SK-N-DZ (cell line): ENCODE results near the gene TBL1XR1.
A peak's percentile ranks its signal among the peaks of the same experiment; 100 is the strongest.
"Not testable (repeated sequence)": the region's sequence is repeated elsewhere in the genome, so short reads cannot be mapped to it uniquely, and the experiment has no call there.

Experiments
- DNase-seq: peaks from one replicate; pipeline ENCODE4 v3.0.0-alpha.2; 2015; ENCODE audit warnings: low spot score

TBL1XR1 gene

DNA sequence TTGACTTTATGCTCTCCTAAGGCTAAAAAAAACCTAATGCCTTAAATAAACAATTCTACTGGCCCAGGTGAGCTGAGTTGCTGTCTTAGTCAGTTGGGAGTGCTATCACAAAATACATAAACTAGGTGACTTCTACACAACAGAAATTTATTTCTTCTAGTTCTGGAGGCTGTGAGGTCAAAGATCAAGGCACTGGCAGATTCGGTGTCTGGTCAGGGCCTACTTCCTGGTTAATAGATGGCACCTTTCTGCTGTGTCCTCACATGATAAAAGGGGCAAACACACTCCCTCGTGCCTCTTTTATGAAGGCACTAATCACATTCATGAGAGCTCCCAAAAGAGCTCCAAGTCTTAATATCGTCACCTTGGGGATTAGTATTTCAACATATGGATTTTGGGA, 11.5 kb upstream of the TBL1XR1 start:
- no peak for DNase-seq

DNA sequence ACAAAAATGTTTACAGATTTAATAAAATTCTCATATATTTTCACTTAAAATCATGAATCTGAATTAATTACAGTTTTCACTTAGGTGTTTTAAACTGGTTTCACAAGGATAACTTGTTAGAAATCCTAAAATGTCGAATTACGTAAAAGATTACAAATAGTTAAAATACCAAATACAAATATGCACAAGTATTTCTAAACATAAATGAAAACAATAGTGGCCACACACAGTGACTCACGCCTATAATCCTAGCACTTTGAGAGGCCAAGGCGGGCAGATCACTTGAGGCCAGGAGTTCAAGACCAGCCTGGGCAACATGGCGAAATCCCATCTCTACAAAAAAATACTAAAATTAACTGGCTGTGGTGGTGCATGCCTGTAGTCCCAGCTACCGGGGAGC, 10.9 kb upstream of the TBL1XR1 start:
- no peak for DNase-seq

DNA sequence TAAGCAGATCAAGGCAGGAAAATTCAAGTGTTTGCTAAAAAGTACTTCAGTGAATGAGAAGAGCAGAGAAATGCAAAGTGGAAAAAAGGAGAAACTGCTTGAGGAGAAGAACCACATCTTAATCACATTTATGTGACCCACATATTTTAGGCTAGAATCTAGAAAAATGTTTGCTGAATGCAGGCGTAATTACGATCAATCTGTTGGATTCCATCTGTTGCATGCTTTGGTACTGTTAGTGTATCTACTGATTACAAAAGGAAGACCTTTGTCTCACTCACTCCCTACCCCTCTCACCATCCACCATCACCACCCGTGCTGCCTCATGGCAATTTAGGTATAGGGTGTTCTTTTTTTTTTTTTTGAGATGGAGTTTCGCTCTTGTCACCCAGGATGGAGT, 9.7 kb upstream of the TBL1XR1 start:
- no peak for DNase-seq

DNA sequence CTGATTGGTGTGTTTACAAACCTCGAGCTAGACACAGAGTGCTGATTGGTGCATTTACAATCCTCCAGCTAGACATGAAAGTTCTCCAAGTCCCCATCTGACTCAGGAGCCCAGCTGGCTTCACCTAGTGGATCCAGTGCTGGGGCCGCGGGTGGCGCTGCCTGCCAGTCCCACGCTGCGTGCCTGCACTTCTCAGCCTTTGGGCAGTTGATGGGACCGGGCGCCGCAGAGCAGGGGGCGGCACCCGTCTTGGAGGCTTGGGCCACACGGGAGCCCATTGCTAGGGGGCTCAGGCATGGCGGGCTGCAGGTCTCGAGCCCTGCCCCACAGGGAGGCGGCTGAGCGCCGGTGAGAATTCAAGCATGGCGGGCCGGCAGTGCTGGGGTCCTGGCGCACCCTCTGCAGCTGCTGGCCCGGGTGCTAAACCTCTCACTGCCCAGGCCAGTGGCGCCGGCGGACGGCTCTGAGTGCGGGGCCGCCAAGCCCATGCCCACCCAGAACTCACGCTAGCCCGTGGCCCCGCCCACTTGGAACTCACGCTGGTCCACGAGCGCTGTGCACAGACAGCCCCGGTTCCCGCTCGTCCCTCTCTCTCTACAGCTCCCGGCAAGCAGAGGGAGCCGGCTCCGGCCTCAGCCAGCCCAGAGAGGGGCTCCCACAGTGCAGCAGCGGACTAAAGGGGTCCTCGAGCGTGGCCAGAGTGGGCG, 6.6 kb upstream of the TBL1XR1 start:
- DNase-seq = no peak

DNA sequence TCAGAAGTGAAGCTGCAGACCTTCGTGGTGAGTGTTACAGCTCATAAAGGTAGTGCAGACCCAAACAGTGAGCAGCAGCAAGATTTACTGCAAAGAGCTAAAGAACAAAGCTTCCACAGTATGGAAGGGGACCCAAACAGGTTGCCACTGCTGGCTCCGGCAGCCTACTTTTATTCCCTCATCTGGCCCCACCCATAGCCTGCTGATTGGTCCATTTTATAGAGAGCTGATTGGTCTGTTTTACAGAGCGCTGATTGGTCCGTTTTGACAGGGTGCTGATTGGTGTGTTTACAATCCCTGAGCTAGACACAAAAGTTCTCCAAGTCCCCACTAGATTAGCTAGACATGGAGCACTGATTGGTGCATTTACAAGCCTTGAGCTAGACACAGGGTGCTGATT, 5.7 kb upstream of the TBL1XR1 start:
- not testable (repeated sequence) for DNase-seq

DNA sequence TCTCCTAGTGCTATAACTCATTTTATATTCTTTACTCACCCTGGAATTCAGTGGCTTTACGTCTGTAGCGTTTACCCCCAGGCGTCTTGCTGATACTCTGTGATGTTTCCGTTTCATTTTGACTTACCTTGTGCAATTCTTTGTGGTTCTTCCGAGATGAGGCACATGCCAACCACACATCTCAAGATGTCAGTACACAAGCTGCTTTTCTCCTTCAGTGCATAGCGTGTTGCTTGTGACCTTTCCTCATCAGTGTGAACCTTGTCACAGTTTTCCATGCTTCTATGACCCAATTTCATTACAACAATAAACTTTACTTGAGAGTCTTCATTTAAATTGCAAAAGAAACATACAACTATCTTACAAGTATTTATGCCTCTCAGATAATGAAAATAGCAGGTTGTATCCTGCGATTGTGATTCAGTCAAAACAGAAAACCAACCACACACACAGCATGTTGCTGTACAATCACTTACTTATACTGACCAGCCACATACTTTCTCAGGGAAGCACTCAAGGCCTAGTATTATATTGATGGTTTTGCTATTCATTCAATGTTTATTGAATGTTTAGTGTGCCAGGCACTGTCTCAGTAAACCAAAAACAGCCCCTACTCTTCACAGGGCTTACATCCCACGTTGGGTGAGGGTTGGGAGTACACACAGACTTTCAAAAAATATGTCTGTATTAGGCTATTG, 4.6 kb upstream of the TBL1XR1 start:
- DNase-seq = no peak

DNA sequence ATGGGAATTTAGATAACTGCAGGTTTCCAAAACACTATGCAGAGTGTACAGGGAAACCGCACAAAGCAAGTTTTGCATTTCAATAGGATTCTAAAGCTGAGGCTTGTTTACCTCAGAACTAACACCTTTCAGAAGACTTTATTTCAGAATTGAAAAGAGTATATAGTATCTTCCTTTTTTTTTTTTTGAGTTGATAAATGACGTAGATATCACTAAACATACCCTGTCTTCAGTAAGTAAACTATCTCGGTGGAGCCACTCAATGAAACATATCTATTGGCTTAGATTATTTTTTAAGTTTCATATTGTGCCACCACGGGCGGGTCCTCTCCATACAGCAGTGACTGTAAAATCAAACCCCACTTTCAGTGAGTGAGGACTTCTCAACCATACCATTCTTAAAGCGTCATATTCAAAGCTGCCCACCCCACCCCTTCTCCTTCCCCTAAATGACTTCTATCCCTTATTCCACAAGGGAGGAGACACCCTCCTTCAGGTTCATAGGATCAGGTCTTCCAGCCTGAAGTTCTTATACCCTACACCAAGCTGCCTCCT, 2.0 kb upstream of the TBL1XR1 start:
- no peak for DNase-seq

DNA sequence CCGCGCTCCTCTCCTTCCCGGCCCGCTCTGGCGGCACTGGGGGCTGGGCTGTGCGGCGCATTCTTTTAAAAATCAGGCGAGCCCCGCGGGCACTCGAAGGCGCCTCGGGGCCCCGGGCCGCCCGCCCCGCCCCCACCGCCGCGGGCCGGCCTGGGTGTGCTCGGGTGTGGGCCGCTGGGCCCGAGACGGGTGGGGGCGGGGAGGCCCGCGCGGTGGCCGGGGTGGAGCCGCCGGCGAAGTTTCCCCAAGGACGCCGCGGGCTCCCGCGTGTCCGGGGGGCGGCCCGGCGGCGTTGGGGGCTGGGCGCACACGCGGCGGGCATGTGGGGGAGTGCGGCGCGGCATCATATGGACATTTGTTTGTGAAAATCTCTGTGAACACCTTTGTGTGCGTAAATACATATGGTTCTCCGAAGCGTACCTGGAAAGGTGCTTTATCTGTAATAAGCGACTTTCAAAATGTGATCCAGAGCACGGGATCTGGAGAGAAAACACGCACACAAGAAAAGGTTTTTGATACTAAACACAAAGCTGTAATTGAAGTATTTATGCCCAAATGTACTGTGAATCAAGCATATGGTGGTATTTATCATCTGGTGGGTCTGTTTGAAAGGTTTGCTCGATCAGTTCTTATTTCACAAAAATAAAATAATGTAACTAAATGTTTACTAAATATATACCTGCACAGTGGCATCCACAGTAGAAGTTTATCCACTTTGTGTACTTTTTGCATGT, 612 bp upstream of the TBL1XR1 start:
- DNase-seq = no peak

DNA sequence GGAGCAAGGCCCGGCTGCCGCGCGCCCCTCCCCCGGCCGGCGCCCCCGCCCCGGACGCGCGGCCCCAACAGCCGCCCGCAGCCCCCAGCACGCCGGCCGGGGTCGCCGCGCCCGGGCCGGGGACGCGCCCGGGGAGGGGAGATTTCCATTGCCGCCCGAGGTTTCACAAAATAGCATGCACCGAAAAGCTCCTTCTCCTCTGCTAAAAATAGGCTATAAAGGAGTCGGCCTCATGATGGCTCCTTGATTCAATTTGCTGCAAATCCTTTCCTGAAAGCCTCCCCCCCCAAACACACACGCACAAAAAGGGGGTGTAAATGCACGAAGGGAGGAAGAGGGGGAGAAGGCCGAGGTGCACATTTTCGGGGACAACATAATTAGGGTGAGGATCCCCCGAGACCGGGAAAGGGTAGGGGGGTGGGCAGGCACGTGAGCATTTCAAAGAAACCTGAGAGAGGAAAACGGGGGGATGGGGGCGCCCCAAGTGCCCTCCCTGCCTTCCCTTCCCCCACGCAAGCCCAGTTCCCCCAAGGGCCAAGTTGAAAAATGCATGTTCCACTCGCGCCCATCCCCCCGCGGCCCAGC, 734 bp downstream of the TBL1XR1 start:
- peak; percentile 48 for DNase-seq

DNA sequence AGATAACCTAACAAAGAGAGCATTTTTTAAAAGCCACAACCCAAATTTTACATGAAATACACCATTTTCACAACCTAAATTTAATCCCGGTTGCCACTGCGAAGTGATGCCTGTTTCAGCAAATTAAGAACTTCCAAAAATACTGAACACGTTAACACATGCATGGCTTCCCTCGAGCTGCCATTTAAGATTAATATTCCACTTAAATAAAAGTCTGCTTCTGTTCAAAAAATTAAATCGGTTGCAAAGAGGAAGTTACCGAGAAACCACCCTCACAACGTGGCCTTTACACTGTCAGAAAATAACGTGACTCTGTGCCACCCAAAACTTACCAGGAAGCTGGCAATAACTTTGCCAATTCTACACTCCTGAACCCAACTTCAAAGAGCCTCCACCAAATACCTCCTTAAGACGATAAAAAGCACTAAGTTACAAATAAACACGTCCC, 1.2 kb downstream of the TBL1XR1 start:
- no peak for DNase-seq

DNA sequence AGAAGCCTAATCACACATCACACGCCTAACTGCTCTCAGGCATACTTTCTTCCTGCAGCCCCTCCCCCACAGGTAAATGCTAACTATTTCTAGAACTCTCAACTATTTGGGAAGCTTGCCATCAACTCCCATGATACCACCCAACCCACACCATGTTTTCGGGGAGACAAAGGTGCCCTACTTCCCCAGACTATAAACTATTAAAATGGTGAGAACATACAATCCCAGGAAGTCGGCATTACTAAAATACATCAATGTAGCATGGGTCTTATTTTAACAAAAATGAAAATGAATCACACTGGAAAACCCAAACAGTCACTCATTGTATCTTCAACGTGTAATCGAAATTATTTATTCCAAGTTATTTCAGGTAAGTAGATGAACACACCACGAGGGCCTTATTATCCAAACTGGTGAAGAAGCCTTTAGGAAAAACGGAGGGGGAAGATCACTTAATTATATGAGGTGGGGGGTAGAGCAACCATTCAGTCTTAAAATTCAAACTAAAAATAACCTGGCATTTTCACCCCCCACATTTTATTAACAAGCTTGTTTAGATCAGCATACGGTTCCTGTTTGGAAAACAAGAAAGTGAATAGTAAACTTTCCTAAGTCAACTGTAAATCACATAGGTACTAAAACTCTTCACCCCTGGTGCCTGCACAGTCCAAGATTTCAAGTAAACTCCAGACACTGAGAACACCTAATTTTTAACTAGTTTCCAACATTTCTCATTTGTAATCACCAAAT, 1.9 kb downstream of the TBL1XR1 start:
- no peak for DNase-seq

DNA sequence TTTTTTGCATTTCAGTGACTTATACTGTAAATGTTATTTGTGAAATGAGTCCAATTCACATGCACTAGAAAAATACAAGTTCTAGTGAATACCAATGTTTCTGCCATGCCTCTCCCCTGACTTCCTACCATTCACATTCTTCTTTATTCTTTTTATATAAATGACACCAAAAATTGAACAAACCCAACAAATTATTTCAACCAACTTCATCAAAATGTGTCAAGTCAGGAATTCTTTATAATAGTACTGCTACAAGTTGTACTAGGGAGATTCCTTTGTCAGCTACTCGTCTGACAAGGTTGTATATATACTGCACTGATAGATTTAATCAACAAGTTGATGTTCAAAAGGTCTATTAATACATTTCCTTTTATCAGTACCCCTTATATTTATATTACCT, 3.0 kb downstream of the TBL1XR1 start:
- DNase-seq = no peak

DNA sequence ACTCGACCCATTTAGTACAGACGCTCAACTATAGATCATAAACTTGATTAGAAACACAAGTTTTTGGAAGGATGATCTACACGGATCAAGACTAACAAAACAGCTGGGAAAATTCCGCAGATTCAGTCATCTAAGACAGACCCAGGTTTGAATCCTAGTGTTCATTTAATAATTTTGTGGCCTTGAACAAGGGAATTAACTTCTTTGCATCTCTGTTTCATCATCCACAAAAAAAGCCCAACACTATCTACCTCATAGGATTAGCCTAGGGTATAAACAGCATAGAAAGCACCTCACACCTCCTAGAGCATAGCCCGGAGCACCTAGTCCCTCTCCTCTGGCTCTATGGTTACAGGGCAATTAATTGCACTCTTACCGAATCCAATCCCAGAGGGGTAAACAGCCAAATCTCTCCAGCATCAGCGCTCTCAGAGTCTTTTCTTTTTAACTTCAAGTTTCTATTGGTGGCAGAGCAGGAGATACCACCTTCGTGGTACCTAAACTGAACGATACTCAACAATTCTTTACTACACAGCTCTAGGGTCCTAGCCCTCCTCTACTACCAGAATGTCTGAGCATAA, 3.5 kb downstream of the TBL1XR1 start:
- no peak for DNase-seq

DNA sequence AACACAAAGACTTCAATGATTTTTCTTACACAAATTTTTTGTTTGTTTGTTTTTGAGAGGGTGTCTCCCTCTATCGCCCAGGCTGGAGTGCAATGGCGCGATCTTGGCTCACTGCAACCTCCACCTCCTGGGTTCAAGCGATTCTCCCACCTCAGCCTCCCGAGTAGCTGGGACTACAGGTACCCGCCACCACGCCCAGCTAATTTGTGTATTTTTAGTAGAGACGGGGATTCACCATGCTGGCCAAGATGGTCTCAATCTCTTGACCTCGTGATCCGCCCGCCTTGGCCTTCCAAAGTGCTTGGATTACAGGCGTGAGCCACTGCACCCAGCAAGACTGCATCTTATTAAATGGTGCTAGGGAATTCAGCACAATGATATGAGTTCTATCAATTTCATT, 4.0 kb downstream of the TBL1XR1 start:
- DNase-seq = not testable (repeated sequence)

DNA sequence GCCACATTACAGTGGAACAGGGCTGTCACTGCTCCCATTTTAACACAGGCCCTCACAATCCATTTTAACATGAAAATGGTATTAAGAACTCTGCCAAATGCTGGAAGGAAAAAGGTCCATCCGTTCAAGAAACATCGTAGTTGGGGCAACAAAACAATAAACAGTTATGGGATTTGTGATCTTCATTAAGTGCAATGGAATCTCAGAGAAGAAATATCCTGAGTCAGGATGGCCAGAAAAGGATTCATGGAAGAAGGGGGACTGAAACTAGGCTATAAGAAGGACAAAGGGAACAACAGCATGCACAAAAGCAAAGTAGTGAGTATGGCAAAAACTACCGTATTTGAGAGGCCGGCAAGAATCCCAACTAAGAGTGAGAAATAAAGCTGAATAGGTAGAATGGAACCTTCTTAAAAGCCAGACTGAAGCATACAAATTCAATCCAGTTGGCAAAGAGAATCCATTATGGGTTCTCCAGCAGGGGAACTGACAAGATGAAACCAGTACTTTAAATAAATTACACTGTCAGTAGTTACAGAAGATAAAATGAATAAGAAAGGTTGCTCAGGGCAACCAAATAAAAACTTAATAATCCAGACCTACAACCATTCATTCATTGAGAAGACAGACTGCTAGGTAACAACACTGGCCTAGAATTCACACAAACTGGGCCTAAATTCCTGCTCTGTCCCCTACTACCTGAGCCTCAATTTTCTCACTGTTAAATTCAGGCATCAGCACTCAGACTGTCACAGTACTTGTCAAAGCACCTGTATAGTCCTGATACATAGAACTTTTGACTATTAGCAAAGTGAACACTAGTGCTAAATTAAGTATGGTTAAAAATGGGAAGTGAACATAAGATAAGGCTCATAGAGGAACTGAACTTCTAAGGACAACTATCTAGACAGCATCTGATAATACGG, 6.3 kb downstream of the TBL1XR1 start:
- DNase-seq = no peak

DNA sequence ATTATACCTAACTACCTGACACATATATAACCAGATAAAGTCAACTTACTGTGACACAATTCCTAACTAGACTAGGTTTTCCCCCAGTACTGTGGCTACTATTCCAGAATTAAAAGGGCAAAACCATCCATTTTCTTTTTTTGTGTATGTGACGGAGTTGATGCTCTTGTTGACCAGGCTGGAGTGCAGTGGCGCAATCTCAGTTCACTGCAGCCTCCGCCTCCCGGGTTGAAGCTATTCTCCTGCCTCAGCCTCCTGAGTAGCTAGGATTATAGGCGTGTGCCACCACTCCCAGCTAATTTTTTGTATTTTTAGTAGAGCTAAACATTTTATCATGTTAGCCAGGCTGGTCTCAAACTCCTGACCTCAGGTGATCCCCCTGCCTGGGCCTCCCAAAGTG, 7.1 kb downstream of the TBL1XR1 start:
- not testable (repeated sequence) for DNase-seq

DNA sequence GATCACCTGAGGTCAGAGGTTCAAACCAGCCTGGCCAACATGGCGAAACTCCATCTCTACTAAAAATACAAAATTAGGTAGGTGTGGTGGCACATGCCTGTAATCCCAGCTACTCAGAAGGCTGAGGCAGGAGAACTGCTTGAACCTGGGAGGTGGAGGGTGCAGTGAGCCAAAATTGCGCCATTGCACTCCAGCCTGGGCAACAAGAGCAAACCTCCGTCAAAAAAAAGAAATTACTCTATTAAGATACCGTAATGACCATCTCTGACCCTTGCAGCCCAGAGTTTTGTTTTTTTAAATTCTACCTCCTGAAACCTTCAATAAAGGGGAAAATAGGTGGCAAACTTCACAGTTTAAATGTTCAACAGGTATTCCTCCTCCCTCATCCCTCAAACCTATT, 9.0 kb downstream of the TBL1XR1 start:
- DNase-seq = not testable (repeated sequence)

DNA sequence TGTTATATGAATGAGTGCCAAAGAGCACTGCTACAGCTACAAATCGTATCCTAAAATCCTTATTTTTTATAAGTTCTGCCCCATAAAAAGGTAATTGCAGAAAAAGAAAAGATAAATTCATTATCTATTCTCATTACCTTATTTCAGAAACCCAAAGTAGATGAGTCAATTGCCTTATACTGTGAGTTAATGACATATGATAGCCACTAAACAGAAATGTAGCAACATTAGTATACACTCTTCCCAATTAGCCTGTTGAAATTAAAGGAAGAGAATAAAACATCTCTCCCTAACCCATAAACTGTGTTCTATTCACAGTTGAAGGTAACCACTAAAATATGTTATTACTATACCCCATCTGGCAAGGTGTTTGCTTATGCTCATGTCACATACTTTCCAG, 11.0 kb downstream of the TBL1XR1 start:
- DNase-seq = no peak

DNA sequence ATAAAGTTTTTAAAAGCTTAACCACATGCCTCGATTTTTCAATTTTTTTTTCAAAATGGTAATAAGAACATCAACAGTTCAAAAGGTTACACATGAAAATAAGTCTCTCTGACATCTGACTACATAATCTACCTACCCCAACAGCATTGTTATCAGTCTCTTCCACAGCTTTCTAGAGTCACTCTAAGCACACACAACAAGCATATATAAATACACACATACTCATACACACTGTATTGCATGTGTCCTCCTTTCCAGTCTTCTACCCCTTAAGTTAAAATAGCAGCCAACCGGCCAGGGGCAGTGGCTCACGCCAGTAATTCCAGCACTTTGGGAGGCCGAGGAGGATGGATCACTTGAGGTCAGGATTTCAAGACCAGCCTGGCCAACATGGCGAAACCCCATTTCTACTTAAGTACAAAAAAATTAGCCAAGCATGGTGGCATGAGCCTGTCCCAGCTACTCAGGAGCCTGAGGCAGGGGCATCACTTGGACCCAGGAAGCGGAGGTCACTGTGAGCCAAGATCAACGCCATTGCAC, 12.2 kb downstream of the TBL1XR1 start:
- no peak for DNase-seq
